HCT116 (cell line): Measurements from ENCODE around the gene P3H3. TPM values are rescaled to one million over a fixed set of nuclear protein-coding genes. Genes with fewer than 3 reads are reported as not detected.

Experiments
- ATAC-seq: fragments of 200-7000 bp; cut with Tn5 transposase; 2 replicates; pipeline ENCODE4 v1.9.1; 2020; ENCODE audit warnings: mild to moderate bottlenecking, moderate library complexity
- BruUV-seq: library from RNA; stranded (reverse); fragments of 400-500 nt; replicated peaks from 2 replicates; lab custom pipeline; 2021; lab: Mats Ljungman, UMichigan
- CTCF ChIA-PET: fragments of 300-600 bp; sonication (Branson Sonifier 250); formaldehyde crosslinking; loops from one replicate; lab custom pipeline; 2021; ENCODE audit warnings: antibody characterized with exemption; lab: Charles Lee
- POLR2A ChIA-PET: fragments of 300-600, 350-600 bp; sonication (Branson Sonifier 250); formaldehyde crosslinking; loops from one replicate; lab custom pipeline; 2021; ENCODE audit warnings: antibody characterized with exemption; lab: Charles Lee
- RAD21 ChIA-PET, 2 experiments: fragments of 300-600 bp; sonication (Branson Sonifier 250); formaldehyde crosslinking; loops; one replicate each; lab custom pipeline; 2023; ENCODE audit warnings: low total read pairs in 2 of 2; ENCODE audit not compliant: uncharacterized antibody in 2 of 2, unreplicated experiment in 2 of 2, low non-redundant PET in 1 of 2; lab: Charles Lee
- DNase-seq: peaks from one replicate; pipeline ENCODE4 v3.0.0-alpha.2; 2010; ENCODE audit warnings: low read depth, low spot score
- H2AFZ ChIP-seq: fragments of 200-600 bp; shearing (Covaris generic), sonication (generic); 2 replicates; pipeline ENCODE4 v1.6.1; 2017; ENCODE audit warnings: low read depth, mixed run types, mixed read lengths, antibody characterized with exemption, low read length; ENCODE audit not compliant: poor library complexity, severe bottlenecking
- H3K27ac ChIP-seq: 2 replicates; pipeline ENCODE4 v1.5.1; 2012; ENCODE audit warnings: low read depth, low read length
- H3K27me3 ChIP-seq: fragments of 200-600 bp; sonication (generic); 2 replicates; pipeline ENCODE4 v1.6.1; 2016; ENCODE audit warnings: mixed run types, low read length, mixed read lengths; ENCODE audit not compliant: insufficient read depth
- H3K36me3 ChIP-seq, 2 experiments: fragments of 200-500 bp in 1 of 2; fragments of 200-600 bp in 1 of 2; sonication (Bioruptor generic) in 1 of 2; sonication (generic) in 1 of 2; 2 replicates each; pipeline versions ENCODE4 v1.5.1 to v1.6.1; 2014 to 2016; ENCODE audit warnings: low read length in 2 of 2, inconsistent platforms in 1 of 2, mixed read lengths in 1 of 2, mixed run types in 1 of 2; ENCODE audit not compliant: insufficient read depth in 2 of 2, control insufficient read depth in 1 of 2
- H3K4me1 ChIP-seq, 2 experiments: fragments of 200-600 bp in 1 of 2; sonication (generic) in 1 of 2; 2 replicates each; pipeline versions ENCODE4 v1.5.1 to v1.6.1; 2012 to 2017; ENCODE audit warnings: low read length in 2 of 2, inconsistent platforms in 1 of 2, mild to moderate bottlenecking in 1 of 2, mixed read lengths in 1 of 2, mixed run types in 1 of 2, moderate library complexity in 1 of 2; ENCODE audit not compliant: insufficient read depth in 2 of 2, control insufficient read depth in 1 of 2
- H3K4me2 ChIP-seq: fragments of 200-600 bp; sonication (generic); 2 replicates; pipeline ENCODE4 v1.6.1; 2017; ENCODE audit warnings: mixed run types, low read length, mixed read lengths
- H3K4me3 ChIP-seq, 2 experiments: fragments of 200-600 bp in 1 of 2; sonication (generic) in 1 of 2; replicated peaks in 1 of 2; 2 replicates each; pipeline ENCODE4 v1.5.1; 2011 to 2016; ENCODE audit warnings: low read length in 2 of 2, control low read depth in 1 of 2, low read depth in 1 of 2, mild to moderate bottlenecking in 1 of 2, mixed read lengths in 1 of 2, mixed run types in 1 of 2
- H3K79me2 ChIP-seq: fragments of 200-600 bp; sonication (generic); 2 replicates; pipeline ENCODE4 v1.6.1; 2017; ENCODE audit warnings: mild to moderate bottlenecking, mixed run types, low read length, moderate library complexity, mixed read lengths; ENCODE audit not compliant: insufficient read depth
- H3K9ac ChIP-seq: fragments of 200-600 bp; sonication (generic); 2 replicates; pipeline ENCODE4 v1.6.1; 2016; ENCODE audit warnings: low read length, mixed read lengths
- H3K9me2 ChIP-seq: fragments of 200-600 bp; sonication (generic), shearing (Covaris generic); 2 replicates; pipeline ENCODE4 v1.6.1; 2017; ENCODE audit warnings: mixed run types, mild to moderate bottlenecking, moderate library complexity; ENCODE audit not compliant: insufficient read depth
- H3K9me3 ChIP-seq, 2 experiments: fragments of 200-500 bp in 1 of 2; fragments of 200-600 bp in 1 of 2; sonication (Bioruptor generic) in 1 of 2; sonication (generic) in 1 of 2; 2 replicates each; pipeline ENCODE4 v1.6.1; 2014 to 2017; ENCODE audit warnings: low read length in 2 of 2, mixed read lengths in 2 of 2, inconsistent platforms in 1 of 2, low read depth in 1 of 2, mild to moderate bottlenecking in 1 of 2, mixed run types in 1 of 2, moderate library complexity in 1 of 2; ENCODE audit not compliant: control insufficient read depth in 1 of 2, insufficient read depth in 1 of 2
- H4K20me1 ChIP-seq: fragments of 200-600 bp; sonication (generic), shearing (Covaris generic); 2 replicates; pipeline ENCODE4 v1.6.1; 2017; ENCODE audit warnings: mixed run types, mild to moderate bottlenecking, moderate library complexity; ENCODE audit not compliant: insufficient read depth
- CTCF ChIP-seq, 3 experiments: fragments of 200-600 bp in 1 of 3; sonication (generic) in 1 of 3; IDR thresholded peaks in 2 of 3; conservative IDR thresholded peaks in 1 of 3; 2 replicates each; pipeline ENCODE4 v1.5.1; 2012 to 2017; ENCODE audit warnings: low read depth in 2 of 3, low read length in 2 of 3, antibody characterized with exemption in 1 of 3, borderline replicate concordance in 1 of 3, control low read depth in 1 of 3, mild to moderate bottlenecking in 1 of 3, mixed read lengths in 1 of 3, mixed run types in 1 of 3, moderate library complexity in 1 of 3; ENCODE audit not compliant: insufficient read depth in 1 of 3
- EGR1 ChIP-seq: IDR thresholded peaks from 2 replicates; pipeline ENCODE4 v1.6.1; 2012; ENCODE audit warnings: low read depth
- ELF1 ChIP-seq: IDR thresholded peaks from 2 replicates; pipeline ENCODE4 v1.6.1; 2012; ENCODE audit warnings: low read depth, borderline replicate concordance
- EZH2phosphoT487 ChIP-seq: fragments of 200-600 bp; IDR thresholded peaks from 2 replicates; pipeline ENCODE4 v1.6.1; 2018; ENCODE audit warnings: antibody characterized with exemption, borderline replicate concordance
- JUND ChIP-seq: IDR thresholded peaks from 2 replicates; pipeline ENCODE4 v1.6.1; 2012
- MAX ChIP-seq: IDR thresholded peaks from 2 replicates; pipeline ENCODE4 v1.6.1; 2012
- SIN3A ChIP-seq: IDR thresholded peaks from 2 replicates; pipeline ENCODE4 v1.6.1; 2012; ENCODE audit warnings: low read depth
- SP1 ChIP-seq: IDR thresholded peaks from 2 replicates; pipeline ENCODE4 v1.6.1; 2012; ENCODE audit warnings: low read depth
- SRF ChIP-seq: IDR thresholded peaks from 2 replicates; pipeline ENCODE4 v1.6.1; 2012; ENCODE audit warnings: low read depth
- TCF7L2 ChIP-seq: IDR thresholded peaks from 2 replicates; pipeline ENCODE4 v1.7.0; 2011; ENCODE audit warnings: borderline replicate concordance, inconsistent platforms; ENCODE audit not compliant: insufficient read depth, insufficient read length; ENCODE audit errors: extremely low read depth
- YY1 ChIP-seq: IDR thresholded peaks from 2 replicates; pipeline ENCODE4 v1.6.1; 2011; ENCODE audit warnings: low read length, low read depth, moderate library complexity, mild to moderate bottlenecking; ENCODE audit not compliant: insufficient replicate concordance; ENCODE audit errors: extremely low read depth
- ZBTB33 ChIP-seq: IDR thresholded peaks from 2 replicates; pipeline ENCODE4 v1.6.1; 2011; ENCODE audit warnings: mild to moderate bottlenecking, low read length, moderate library complexity; ENCODE audit not compliant: insufficient replicate concordance; ENCODE audit errors: extremely low read depth
- ZFX ChIP-seq: fragments of 450-650 bp; IDR thresholded peaks from 2 replicates; pipeline ENCODE4 v1.6.1; 2017
- ZNF274 ChIP-seq: fragments of 200-500 bp; sonication (Bioruptor generic); IDR thresholded peaks from 2 replicates; pipeline ENCODE4 v1.6.1; 2014; ENCODE audit warnings: mild to moderate bottlenecking, low read depth, low read length, inconsistent platforms
- intact Hi-C: fragments of 100-400 bp; cut with micrococcal nuclease; formaldehyde crosslinking; loops from 2 replicates; pipeline ENCODE4 v1.10.0; 2022
- total RNA-seq: library from RNA; stranded (reverse); gene quantifications from one replicate; pipeline ENCODE4 v1.2.1, GENCODE V29; 2021; ENCODE audit not compliant: unreplicated experiment

P3H3 gene
- total RNA-seq, 1 experiment from 2014 or later = 32.2 TPM

- no peaks in the 10 kb centered on the region for H3K9me2 ChIP-seq
- TF ChIP-seq ZFX = no peak
- no peak for TF ChIP-seq ELF1
- no peak for TF ChIP-seq ZBTB33
- no peak for TF ChIP-seq SP1
- TF ChIP-seq TCF7L2 = no peak
- TF ChIP-seq YY1 = no peak
- TF ChIP-seq CTCF (IDR thresholded peaks at IDR 0.05 in 2 of 3, conservative IDR thresholded peaks at IDR 0.05 in 1 of 3; ENCODE audit: borderline replicate concordance in 1 of 3, insufficient read depth in 1 of 3, low read depth in 2 of 3, low read length in 2 of 3) = no peak
- TF ChIP-seq EGR1 = no peak
- no peak for TF ChIP-seq JUND
- no peak for TF ChIP-seq MAX
- TF ChIP-seq ZNF274 = no peak
- TF ChIP-seq SIN3A = no peak
- no peak for TF ChIP-seq EZH2phosphoT487
- no peak for TF ChIP-seq SRF
- TF ChIP-seq, all 23 proteins: peak for 0
- BruUV-seq = no TSS peak
- Histone ChIP-seq H3K9ac (no peak overlapping the region), H4K20me1 (no peaks in the 10 kb centered on the region), H3K36me3 (no peaks in the 10 kb centered on the region), H3K27me3 (no peaks in the 10 kb centered on the region), H3K79me2 (no peaks in the 10 kb centered on the region), H2AFZ (no peak overlapping the region), H3K4me3 (no peak overlapping the region), H3K27ac (no peak overlapping the region), H3K4me2 (no peak overlapping the region), H3K4me1 (no peaks in the 10 kb centered on the region), H3K9me3 (no peaks in the 10 kb centered on the region)
- no peak for ATAC-seq
- RAD21 ChIA-PET = no interaction called here
- CTCF ChIA-PET = no interaction called here
- POLR2A ChIA-PET = no interaction called here
- no peak for DNase-seq
- intact Hi-C loops = no loop called here
These were observed 37.6 kb upstream of the P3H3 start for GRCh38 chr12:6790496-6791150.
